MM.1S (cell line): ENCODE data around the gene ZNF592.

ENCODE experiments used
- CTCF ChIP-seq: fragments of 300-600 bp; sonication (generic); IDR thresholded peaks from 2 replicates; pipeline ENCODE4 v1.5.1; 2016; ENCODE audit warnings: antibody characterized with exemption, low read length, mixed read lengths
- EZH2phosphoT487 ChIP-seq: fragments of 300-600 bp; sonication (generic); IDR thresholded peaks from 2 replicates; pipeline ENCODE4 v1.6.1; 2018; ENCODE audit warnings: antibody characterized with exemption, low read length

DNA sequence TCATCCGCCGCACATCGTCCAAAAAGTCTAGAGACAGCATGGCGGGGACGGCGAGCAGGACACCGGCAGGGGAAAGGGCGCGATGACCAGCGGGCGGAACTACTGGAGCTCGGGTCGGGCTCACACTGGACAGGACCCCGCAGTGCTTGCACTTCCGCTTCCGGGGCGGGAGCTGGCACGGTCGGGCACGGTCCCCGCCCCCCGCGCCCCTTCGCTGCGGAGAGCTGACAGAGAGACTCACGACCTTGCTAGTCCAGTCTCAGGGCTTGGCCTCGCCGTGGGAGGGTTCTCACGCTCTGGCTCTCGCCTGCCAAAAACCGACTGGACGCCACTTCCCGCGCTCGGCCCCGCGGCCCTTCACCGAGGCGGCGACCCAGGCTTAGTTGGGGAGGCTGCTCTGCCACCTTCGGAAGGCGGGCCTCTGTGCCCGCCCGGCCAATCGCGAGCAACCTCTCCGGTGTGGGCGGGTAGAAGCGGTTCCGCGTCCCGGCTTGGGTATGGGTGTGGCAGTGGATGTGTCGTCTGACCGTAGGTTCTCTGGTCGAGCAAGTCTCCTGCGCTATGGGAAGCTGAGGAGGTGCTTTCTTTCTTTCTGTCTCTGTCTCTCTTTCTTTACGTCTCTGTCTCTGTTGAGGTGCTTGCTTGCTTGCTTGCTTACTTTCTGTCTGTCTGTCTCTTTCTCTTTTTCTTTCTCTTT is 32.2 kb upstream of the ZNF592 start, which contains the start of gene SEC11A:
- no peak for TF ChIP-seq CTCF
- TF ChIP-seq EZH2phosphoT487 = no peak
